ENCODE data around the gene AMOTL2.

- TF ChIP-seq PRDM15 (CRISPR knock-in tag; IDR thresholded peaks at IDR 0.05) (no peak), SMC3 (IDR thresholded peaks at IDR 0.05; ENCODE audit: borderline replicate concordance, low read length) (no peak), CBX5 (IDR thresholded peaks at IDR 0.05; ENCODE audit: low read depth) (no peak), CTCF (IDR thresholded peaks at IDR 0.05 in 2 of 3, conservative IDR thresholded peaks at IDR 0.05 in 1 of 3; ENCODE audit: control insufficient read depth in 2 of 3, extremely low read depth in 1 of 3, insufficient read depth in 1 of 3, low read depth in 3 of 3, low read length in 3 of 3) (no peak), JUND (IDR thresholded peaks at IDR 0.05; ENCODE audit: low read depth, low read length) (no peak), HDAC6 (IDR thresholded peaks at IDR 0.05; ENCODE audit: unreplicated experiment) (no peak), CREM (IDR thresholded peaks at IDR 0.05; ENCODE audit: low read depth) (no peak), NFYA (IDR thresholded peaks at IDR 0.05; ENCODE audit: borderline replicate concordance, low read depth, low read length) (no peak), RCOR1 (conservative IDR thresholded peaks at IDR 0.05; ENCODE audit: low read depth, low read length) (no peak), POLR2AphosphoS5 (IDR thresholded peaks at IDR 0.05; ENCODE audit: low read length) (no peak), TCF7 (IDR thresholded peaks at IDR 0.05; ENCODE audit: borderline replicate concordance) (no peak), ELK1 (IDR thresholded peaks at IDR 0.05; ENCODE audit: low read depth, low read length) (no peak), EP300 (IDR thresholded peaks at IDR 0.05; ENCODE audit: borderline replicate concordance in 1 of 2, control insufficient read depth in 1 of 2, low read depth in 2 of 2, low read length in 2 of 2) (no peak), ZNF217 (IDR thresholded peaks at IDR 0.05) (no peak)
These were observed 24.0 kb downstream of the AMOTL2 start for GRCh38 chr3:134350266-134350665.
